Nephron progenitor cell (in vitro differentiated cells): ENCODE results near the gene CCNQ.
A peak's percentile ranks its signal among the peaks of the same experiment; 100 is the strongest.

Experiments
- DNase-seq: peaks from one replicate; pipeline ENCODE4 v3.0.0; 2021
- H3K27ac Mint-ChIP-seq: 2 replicates; pipeline ENCODE4 v1.8.0; 2021; ENCODE audit warnings: mild to moderate bottlenecking, moderate library complexity, mixed read lengths
- H3K27me3 Mint-ChIP-seq: 2 replicates; pipeline ENCODE4 v1.8.0; 2021; ENCODE audit warnings: mild to moderate bottlenecking, low read depth, mixed read lengths; ENCODE audit not compliant: poor library complexity
- H3K36me3 Mint-ChIP-seq: 2 replicates; pipeline ENCODE4 v1.8.0; 2021; ENCODE audit warnings: low read depth, mixed read lengths
- H3K4me1 Mint-ChIP-seq: 2 replicates; pipeline ENCODE4 v1.8.0; 2021; ENCODE audit warnings: mixed read lengths
- H3K4me3 Mint-ChIP-seq: 2 replicates; pipeline ENCODE4 v1.8.0; 2021; ENCODE audit warnings: mild to moderate bottlenecking, moderate library complexity, mixed read lengths
- H3K9me3 Mint-ChIP-seq: 2 replicates; pipeline ENCODE4 v1.8.0; 2021; ENCODE audit warnings: mild to moderate bottlenecking, moderate library complexity, mixed read lengths
- CTCF ChIP-seq: fragments of 200-600 bp; sonication (generic); IDR thresholded peaks from 2 replicates; pipeline ENCODE4 v1.5.0; 2021; ENCODE audit warnings: antibody characterized with exemption

Gene CCNQ

DNA sequence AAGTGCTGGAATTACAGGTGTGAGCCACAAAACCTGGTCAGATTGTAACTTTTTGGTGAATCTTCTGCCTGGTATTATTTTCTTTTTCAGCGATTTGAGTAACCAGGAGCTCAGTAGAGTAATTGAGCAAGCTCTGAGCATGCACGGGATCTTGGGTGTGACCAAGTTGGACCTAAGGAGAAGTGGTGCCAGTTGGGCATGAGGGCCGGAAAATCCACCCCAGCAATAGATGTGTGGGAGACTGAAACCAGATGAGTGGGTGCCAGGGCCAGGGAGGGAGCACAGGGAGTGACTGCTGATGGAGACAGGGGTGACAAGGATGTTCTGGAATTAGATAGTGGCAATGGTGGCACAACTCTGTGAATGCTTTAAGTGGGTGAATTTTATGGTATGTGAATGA lies 3.7 kb upstream of the CCNQ start:
- H3K27ac Mint-ChIP-seq = no peak overlapping the region
- H3K36me3 Mint-ChIP-seq = no peaks in the 10 kb centered on the region
- peaks cover 75% of the 10 kb centered on the region for H3K9me3 Mint-ChIP-seq
- H3K4me3 Mint-ChIP-seq = no peak overlapping the region
- peaks cover 42% of the 10 kb centered on the region for H3K27me3 Mint-ChIP-seq
- no peak for DNase-seq
- H3K4me1 Mint-ChIP-seq = peaks cover 19% of the 10 kb centered on the region
- TF ChIP-seq CTCF = no peak

GRCh38 chrX:153601511-153602110 lies 2.7 kb upstream of the CCNQ start:
- Mint-ChIP-seq H3K4me1 (peaks cover 19% of the 10 kb centered on the region), H3K9me3 (peaks cover 74% of the 10 kb centered on the region), H3K27ac (no peak overlapping the region), H3K36me3 (peaks cover 7% of the 10 kb centered on the region), H3K4me3 (no peak overlapping the region), H3K27me3 (peaks cover 32% of the 10 kb centered on the region)
- no peak for TF ChIP-seq CTCF
- DNase-seq = no peak

DNA sequence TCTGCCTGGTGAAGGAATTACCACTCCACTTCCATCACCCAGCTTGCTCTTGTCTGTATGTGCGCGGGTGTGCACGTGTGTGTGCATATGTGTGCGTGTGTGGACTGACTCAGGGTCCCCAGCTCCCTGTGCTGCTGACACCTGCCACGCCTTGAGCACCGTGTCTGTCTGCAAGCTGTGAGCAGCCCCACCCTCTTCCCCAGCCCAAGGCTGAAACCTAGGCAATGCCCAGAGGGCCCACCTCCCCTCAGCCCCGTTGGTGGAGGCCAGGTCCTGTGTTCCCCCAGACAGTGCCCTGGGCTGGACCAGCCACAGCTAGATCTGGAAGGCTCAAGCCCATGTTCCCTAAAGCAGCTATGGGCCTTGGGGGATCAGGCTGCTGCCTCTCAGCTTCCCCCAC lies 2.0 kb upstream of the CCNQ start:
- no peak for DNase-seq
- Mint-ChIP-seq H3K4me3 (peak overlapping the region; percentile 82), H3K4me1 (peaks cover 19% of the 10 kb centered on the region), H3K9me3 (peaks cover 75% of the 10 kb centered on the region), H3K27ac (no peak overlapping the region), H3K27me3 (peaks cover 25% of the 10 kb centered on the region), H3K36me3 (peaks cover 13% of the 10 kb centered on the region)
- TF ChIP-seq CTCF = no peak

GRCh38 chrX:153600032-153600373 lies 1.1 kb upstream of the CCNQ start:
- Mint-ChIP-seq H3K27me3 (peaks cover 22% of the 10 kb centered on the region), H3K4me3 (peak overlapping the region; percentile 82), H3K9me3 (peaks cover 73% of the 10 kb centered on the region), H3K36me3 (peaks cover 18% of the 10 kb centered on the region), H3K4me1 (peaks cover 19% of the 10 kb centered on the region), H3K27ac (no peak overlapping the region)
- DNase-seq = no peak
- TF ChIP-seq CTCF = no peak

GRCh38 chrX:153599192-153600031 lies 473 bp upstream of the CCNQ start:
- DNase-seq = peak; percentile 90
- Mint-ChIP-seq H3K36me3 (peaks cover 18% of the 10 kb centered on the region), H3K27ac (no peak overlapping the region)

More at GRCh38 chrX:153599192-153600031, 473 bp upstream of the CCNQ start:
- Mint-ChIP-seq H3K4me1 (peaks cover 19% of the 10 kb centered on the region), H3K9me3 (peaks cover 73% of the 10 kb centered on the region), H3K4me3 (peak overlapping the region; percentile 82), H3K27me3 (peaks cover 21% of the 10 kb centered on the region)
- no peak for TF ChIP-seq CTCF
